HG03103 (cell line): Measurements from ENCODE around the gene TMPRSS7.
"Not testable (repeated sequence)": the region's sequence is repeated elsewhere in the genome, so short reads cannot be mapped to it uniquely, and the experiment has no call there.

Experiments used
- ATAC-seq: cut with Tn5 transposase; IDR thresholded peaks from one replicate; pipeline ENCODE4 v1.9.1; 2021; ENCODE audit warnings: low read depth; ENCODE audit not compliant: unreplicated experiment

Gene TMPRSS7

DNA sequence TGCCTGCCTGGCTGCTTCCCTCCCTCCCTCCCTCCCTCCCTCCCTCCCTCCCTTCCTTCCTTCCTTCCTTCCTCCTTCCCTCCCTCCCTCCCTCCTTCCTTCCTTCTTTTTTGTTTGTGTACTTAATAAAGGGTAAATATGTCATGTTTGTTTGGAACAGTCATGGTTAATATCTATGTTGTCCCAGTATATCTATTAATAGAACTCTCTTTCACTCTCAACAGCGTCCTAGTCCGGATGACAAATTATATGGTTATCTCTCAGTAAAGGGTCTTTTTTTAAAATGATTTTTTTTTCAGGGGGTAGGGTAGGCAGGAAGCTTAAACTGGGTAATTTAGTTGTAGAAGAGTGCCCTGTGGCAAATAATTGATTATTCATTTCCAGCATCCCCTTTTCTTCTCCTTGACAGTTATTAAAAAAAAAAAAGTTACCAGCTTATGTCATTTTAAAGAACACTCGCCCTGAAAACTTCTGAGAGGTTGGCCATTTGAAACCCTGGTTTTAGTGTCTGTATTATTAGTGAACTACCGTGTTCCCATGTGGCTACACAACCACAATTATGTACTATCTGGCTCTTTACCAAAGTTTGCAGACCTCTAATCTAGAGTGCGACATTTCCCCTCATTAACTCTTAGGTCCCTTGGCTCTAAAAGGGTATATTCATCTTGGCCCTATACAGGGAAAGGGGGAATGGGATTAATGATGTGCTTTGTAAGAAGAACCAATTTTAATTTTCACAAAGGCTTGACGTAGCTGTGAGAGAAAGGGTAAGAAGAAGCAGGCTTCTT is 22.1 kb upstream of the TMPRSS7 start:
- no peak for ATAC-seq

DNA sequence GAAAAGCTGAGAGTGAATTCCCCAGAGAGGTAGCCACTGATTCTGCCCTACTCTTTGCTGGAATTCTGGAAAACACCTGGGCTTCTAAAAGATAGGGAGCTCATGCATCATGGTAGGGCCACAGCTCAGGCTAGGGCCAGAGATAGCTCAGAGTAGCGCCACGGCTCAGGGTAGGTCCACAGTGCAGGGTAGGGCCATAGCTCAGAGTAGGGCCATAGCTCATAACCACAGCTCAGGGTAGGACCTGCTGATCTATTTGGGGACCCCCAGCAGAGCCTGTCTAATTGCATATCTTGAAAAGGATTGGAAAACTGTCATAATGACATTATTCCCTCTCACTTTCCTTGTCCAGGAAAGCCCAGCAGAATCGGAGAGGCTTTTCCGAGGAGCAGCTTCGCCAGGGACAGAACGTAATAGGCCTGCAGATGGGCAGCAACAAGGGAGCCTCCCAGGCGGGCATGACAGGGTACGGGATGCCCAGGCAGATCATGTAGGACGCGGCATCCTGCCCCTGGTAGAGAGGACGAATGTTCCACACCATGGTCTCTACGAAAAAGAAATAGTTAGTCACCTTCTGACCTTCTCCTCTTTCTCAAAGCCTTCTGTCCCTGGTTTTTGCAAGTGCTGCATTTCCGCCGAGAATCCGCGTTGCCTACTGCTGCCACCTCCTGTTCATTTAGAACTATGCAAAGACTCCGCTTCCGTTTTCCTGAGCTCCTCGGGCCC is 21.3 kb upstream of the TMPRSS7 start:
- peak; percentile 68 for ATAC-seq

- ATAC-seq: no peak
Measured at GRCh38 chr3:112013784-112014143, 20.8 kb upstream of the TMPRSS7 start.

- no peak for ATAC-seq
Measured at GRCh38 chr3:112017091-112017490, 17.4 kb upstream of the TMPRSS7 start.

GRCh38 chr3:112018712-112019111 is 15.8 kb upstream of the TMPRSS7 start:
- no peak for ATAC-seq

DNA sequence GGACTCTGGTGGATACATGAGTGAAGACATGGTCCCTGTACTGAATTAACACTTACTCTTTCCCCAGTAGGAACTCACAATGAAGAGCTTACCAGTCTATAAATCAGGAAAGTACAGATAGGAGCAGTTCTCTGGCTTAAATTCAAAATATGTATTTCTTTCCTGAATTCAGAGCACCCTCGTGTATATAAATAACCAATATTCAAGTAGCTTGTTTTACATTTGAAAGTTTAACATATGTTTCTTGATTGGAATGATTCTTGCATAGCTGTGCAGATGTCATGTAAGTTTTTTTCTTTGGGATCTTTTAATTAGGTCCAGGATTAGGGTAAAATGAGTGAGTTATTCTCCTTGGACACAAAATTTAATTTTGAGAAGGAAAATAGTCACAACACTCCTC is 14.8 kb upstream of the TMPRSS7 start:
- no peak for ATAC-seq

GRCh38 chr3:112020674-112021085 is 13.9 kb upstream of the TMPRSS7 start:
- no peak for ATAC-seq

- no peak for ATAC-seq
Measured at GRCh38 chr3:112027142-112027541, 7.4 kb upstream of the TMPRSS7 start.

GRCh38 chr3:112027826-112028225 is 6.7 kb upstream of the TMPRSS7 start:
- no peak for ATAC-seq

DNA sequence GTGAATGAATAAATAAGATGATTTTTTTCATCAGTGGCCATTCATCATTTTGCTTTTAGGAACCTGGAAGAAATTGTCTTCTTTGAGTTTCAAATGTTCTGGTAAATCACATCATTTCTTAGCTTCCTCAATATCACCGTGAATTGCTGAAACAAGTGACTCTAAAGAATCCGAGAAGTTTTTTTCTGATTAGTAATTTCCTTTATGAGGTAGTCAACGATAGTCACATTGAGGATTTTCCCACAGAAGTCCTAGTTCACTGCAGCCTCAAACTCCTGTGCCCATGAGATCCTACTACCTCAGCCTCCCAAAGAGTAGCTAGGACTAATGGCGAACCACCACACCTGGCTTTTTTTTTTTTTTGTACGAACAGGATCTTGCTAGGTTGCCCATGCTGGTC is 3.6 kb upstream of the TMPRSS7 start:
- ATAC-seq: no peak

- no peak for ATAC-seq
Measured at GRCh38 chr3:112032098-112032731, 2.3 kb upstream of the TMPRSS7 start.

DNA sequence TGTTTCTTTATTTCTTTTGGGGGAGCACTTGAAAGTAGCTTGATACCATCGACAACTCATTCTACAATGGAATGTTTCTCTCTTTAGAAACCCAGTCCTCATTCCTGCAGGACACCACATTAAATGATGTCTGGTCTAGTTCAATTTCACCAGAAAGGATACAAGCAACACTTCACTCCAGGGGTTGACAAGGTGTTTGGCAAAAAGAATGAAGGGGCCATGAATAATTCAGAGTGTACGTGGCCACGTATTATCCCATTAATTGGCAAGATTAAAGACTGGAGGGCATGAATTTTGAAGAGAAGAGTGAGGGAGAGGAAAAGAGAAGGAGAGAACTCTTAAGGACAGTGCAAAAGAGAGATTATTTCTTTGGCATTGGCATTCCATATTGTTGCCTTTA is 705 bp downstream of the TMPRSS7 start:
- no peak for ATAC-seq

- ATAC-seq: not testable (repeated sequence)
Measured at GRCh38 chr3:112037194-112037593, 2.7 kb downstream of the TMPRSS7 start.

DNA sequence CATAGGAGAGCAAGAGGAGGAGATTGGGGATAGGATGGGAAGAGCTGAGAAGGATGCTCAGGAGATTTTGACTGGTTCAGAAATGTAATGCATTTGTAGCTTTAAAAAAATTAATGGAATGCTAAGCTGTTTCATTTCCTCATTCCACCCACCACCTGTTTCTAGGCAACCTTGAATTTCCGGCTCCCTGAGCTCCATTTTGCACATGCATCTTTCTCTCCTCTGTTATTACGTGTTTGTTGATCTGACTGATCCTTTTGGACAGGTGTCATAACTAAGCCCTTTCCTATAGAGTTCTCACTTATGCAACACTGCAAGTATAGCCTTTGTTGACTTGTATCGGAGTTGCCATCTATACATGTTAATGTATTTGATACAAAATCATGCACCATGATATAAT is 4.3 kb downstream of the TMPRSS7 start:
- peak; percentile 67 for ATAC-seq

- ATAC-seq: no peak
Measured at GRCh38 chr3:112041321-112041720, 6.8 kb downstream of the TMPRSS7 start.

GRCh38 chr3:112042842-112043280 is 8.3 kb downstream of the TMPRSS7 start:
- ATAC-seq: no peak

GRCh38 chr3:112043621-112044201 is 9.2 kb downstream of the TMPRSS7 start:
- peak; percentile 80 for ATAC-seq

GRCh38 chr3:112046599-112046998 is 12.1 kb downstream of the TMPRSS7 start:
- ATAC-seq: no peak

DNA sequence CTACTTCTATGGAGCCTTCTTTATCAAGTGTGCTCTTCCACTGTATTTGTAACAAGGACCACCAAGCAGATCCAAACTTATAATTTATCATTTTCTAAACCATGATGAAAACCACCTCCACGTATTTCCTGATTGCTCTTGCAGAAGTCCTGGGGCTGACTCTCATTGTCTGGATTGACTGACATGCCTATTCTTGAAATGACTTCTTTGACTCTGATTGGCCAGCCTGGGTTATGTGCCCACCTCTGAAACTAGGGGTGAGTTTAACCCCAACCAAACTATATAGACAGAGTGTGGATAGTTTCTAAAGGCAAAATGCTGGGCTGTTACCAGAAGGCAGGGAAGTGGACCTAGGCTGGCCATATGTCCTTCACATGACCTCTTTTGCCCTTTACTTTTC is 12.7 kb downstream of the TMPRSS7 start:
- ATAC-seq: no peak

DNA sequence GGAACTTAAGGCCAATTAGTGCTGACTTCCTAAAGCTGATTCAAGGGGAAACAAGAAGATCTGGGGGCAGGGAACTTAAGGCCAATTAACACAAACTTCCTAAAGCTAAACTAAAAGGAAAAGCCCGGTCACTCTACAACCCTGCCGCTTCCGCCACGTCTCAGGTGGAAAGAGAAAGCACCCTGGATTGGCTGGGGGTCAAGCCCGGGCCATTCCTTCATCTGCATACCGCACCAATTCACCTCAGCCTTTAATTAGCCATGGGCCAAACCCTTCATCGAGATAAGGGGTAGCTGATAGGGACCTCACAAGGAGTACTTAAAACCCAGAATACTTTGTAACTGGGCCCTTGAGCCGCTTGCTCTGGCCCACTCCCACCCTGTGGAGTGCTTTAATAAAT is 14.4 kb downstream of the TMPRSS7 start:
- no peak for ATAC-seq

DNA sequence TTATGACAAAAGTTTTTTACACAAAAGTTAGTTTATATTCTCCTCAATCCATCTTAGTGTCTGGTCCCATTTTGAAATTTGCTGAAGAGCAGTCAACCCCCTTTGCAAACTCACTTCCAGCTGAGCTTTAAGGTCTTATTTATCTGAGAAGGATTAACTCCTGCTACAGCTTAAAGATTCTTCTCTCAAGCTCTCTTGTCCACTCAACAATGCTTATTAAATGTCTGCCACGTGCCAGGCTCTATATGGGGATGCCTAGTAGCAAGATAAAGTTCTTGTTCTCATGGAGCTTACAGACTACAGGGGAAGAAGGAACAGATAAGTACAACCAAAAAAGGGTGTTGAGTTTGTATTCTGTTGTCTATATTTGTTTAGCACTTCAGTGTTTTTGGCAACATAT is 18.7 kb downstream of the TMPRSS7 start:
- no peak for ATAC-seq
